HCT116 (cell line): ENCODE measurements around the gene FHL5. TPM values are rescaled to one million over a fixed set of nuclear protein-coding genes. Genes with fewer than 3 reads are reported as not detected.

Experiments used
- ATAC-seq: fragments of 200-7000 bp; cut with Tn5 transposase; 2 replicates; pipeline ENCODE4 v1.9.1; 2020; ENCODE audit warnings: mild to moderate bottlenecking, moderate library complexity
- BruUV-seq: library from RNA; stranded (reverse); fragments of 400-500 nt; replicated peaks from 2 replicates; lab custom pipeline; 2021; lab: Mats Ljungman, UMichigan
- CTCF ChIA-PET: fragments of 300-600 bp; sonication (Branson Sonifier 250); formaldehyde crosslinking; loops from one replicate; lab custom pipeline; 2021; ENCODE audit warnings: antibody characterized with exemption; lab: Charles Lee
- POLR2A ChIA-PET: fragments of 300-600, 350-600 bp; sonication (Branson Sonifier 250); formaldehyde crosslinking; loops from one replicate; lab custom pipeline; 2021; ENCODE audit warnings: antibody characterized with exemption; lab: Charles Lee
- RAD21 ChIA-PET, 2 experiments: fragments of 300-600 bp; sonication (Branson Sonifier 250); formaldehyde crosslinking; loops; one replicate each; lab custom pipeline; 2023; ENCODE audit warnings: low total read pairs in 2 of 2; ENCODE audit not compliant: uncharacterized antibody in 2 of 2, unreplicated experiment in 2 of 2, low non-redundant PET in 1 of 2; lab: Charles Lee
- DNase-seq: peaks from one replicate; pipeline ENCODE4 v3.0.0-alpha.2; 2010; ENCODE audit warnings: low read depth, low spot score
- H2AFZ ChIP-seq: fragments of 200-600 bp; shearing (Covaris generic), sonication (generic); 2 replicates; pipeline ENCODE4 v1.6.1; 2017; ENCODE audit warnings: low read depth, mixed run types, mixed read lengths, antibody characterized with exemption, low read length; ENCODE audit not compliant: poor library complexity, severe bottlenecking
- H3K27ac ChIP-seq: 2 replicates; pipeline ENCODE4 v1.5.1; 2012; ENCODE audit warnings: low read depth, low read length
- H3K27me3 ChIP-seq: fragments of 200-600 bp; sonication (generic); 2 replicates; pipeline ENCODE4 v1.6.1; 2016; ENCODE audit warnings: mixed run types, low read length, mixed read lengths; ENCODE audit not compliant: insufficient read depth
- H3K36me3 ChIP-seq, 2 experiments: fragments of 200-500 bp in 1 of 2; fragments of 200-600 bp in 1 of 2; sonication (Bioruptor generic) in 1 of 2; sonication (generic) in 1 of 2; 2 replicates each; pipeline versions ENCODE4 v1.5.1 to v1.6.1; 2014 to 2016; ENCODE audit warnings: low read length in 2 of 2, inconsistent platforms in 1 of 2, mixed read lengths in 1 of 2, mixed run types in 1 of 2; ENCODE audit not compliant: insufficient read depth in 2 of 2, control insufficient read depth in 1 of 2
- H3K4me1 ChIP-seq, 2 experiments: fragments of 200-600 bp in 1 of 2; sonication (generic) in 1 of 2; 2 replicates each; pipeline versions ENCODE4 v1.5.1 to v1.6.1; 2012 to 2017; ENCODE audit warnings: low read length in 2 of 2, inconsistent platforms in 1 of 2, mild to moderate bottlenecking in 1 of 2, mixed read lengths in 1 of 2, mixed run types in 1 of 2, moderate library complexity in 1 of 2; ENCODE audit not compliant: insufficient read depth in 2 of 2, control insufficient read depth in 1 of 2
- H3K4me2 ChIP-seq: fragments of 200-600 bp; sonication (generic); 2 replicates; pipeline ENCODE4 v1.6.1; 2017; ENCODE audit warnings: mixed run types, low read length, mixed read lengths
- H3K4me3 ChIP-seq, 2 experiments: fragments of 200-600 bp in 1 of 2; sonication (generic) in 1 of 2; replicated peaks in 1 of 2; 2 replicates each; pipeline ENCODE4 v1.5.1; 2011 to 2016; ENCODE audit warnings: low read length in 2 of 2, control low read depth in 1 of 2, low read depth in 1 of 2, mild to moderate bottlenecking in 1 of 2, mixed read lengths in 1 of 2, mixed run types in 1 of 2
- H3K79me2 ChIP-seq: fragments of 200-600 bp; sonication (generic); 2 replicates; pipeline ENCODE4 v1.6.1; 2017; ENCODE audit warnings: mild to moderate bottlenecking, mixed run types, low read length, moderate library complexity, mixed read lengths; ENCODE audit not compliant: insufficient read depth
- H3K9ac ChIP-seq: fragments of 200-600 bp; sonication (generic); 2 replicates; pipeline ENCODE4 v1.6.1; 2016; ENCODE audit warnings: low read length, mixed read lengths
- H3K9me2 ChIP-seq: fragments of 200-600 bp; sonication (generic), shearing (Covaris generic); 2 replicates; pipeline ENCODE4 v1.6.1; 2017; ENCODE audit warnings: mixed run types, mild to moderate bottlenecking, moderate library complexity; ENCODE audit not compliant: insufficient read depth
- H3K9me3 ChIP-seq, 2 experiments: fragments of 200-500 bp in 1 of 2; fragments of 200-600 bp in 1 of 2; sonication (Bioruptor generic) in 1 of 2; sonication (generic) in 1 of 2; 2 replicates each; pipeline ENCODE4 v1.6.1; 2014 to 2017; ENCODE audit warnings: low read length in 2 of 2, mixed read lengths in 2 of 2, inconsistent platforms in 1 of 2, low read depth in 1 of 2, mild to moderate bottlenecking in 1 of 2, mixed run types in 1 of 2, moderate library complexity in 1 of 2; ENCODE audit not compliant: control insufficient read depth in 1 of 2, insufficient read depth in 1 of 2
- H4K20me1 ChIP-seq: fragments of 200-600 bp; sonication (generic), shearing (Covaris generic); 2 replicates; pipeline ENCODE4 v1.6.1; 2017; ENCODE audit warnings: mixed run types, mild to moderate bottlenecking, moderate library complexity; ENCODE audit not compliant: insufficient read depth
- CEBPB ChIP-seq: IDR thresholded peaks from 2 replicates; pipeline ENCODE4 v1.6.1; 2012; ENCODE audit warnings: low read depth
- CTCF ChIP-seq, 3 experiments: fragments of 200-600 bp in 1 of 3; sonication (generic) in 1 of 3; IDR thresholded peaks in 2 of 3; conservative IDR thresholded peaks in 1 of 3; 2 replicates each; pipeline ENCODE4 v1.5.1; 2012 to 2017; ENCODE audit warnings: low read depth in 2 of 3, low read length in 2 of 3, antibody characterized with exemption in 1 of 3, borderline replicate concordance in 1 of 3, control low read depth in 1 of 3, mild to moderate bottlenecking in 1 of 3, mixed read lengths in 1 of 3, mixed run types in 1 of 3, moderate library complexity in 1 of 3; ENCODE audit not compliant: insufficient read depth in 1 of 3
- EGR1 ChIP-seq: IDR thresholded peaks from 2 replicates; pipeline ENCODE4 v1.6.1; 2012; ENCODE audit warnings: low read depth
- ELF1 ChIP-seq: IDR thresholded peaks from 2 replicates; pipeline ENCODE4 v1.6.1; 2012; ENCODE audit warnings: low read depth, borderline replicate concordance
- EZH2 ChIP-seq: fragments of 200-600 bp; sonication (generic); IDR thresholded peaks from 2 replicates; pipeline ENCODE4 v1.6.1; 2017; ENCODE audit warnings: antibody characterized with exemption, mixed run types
- EZH2phosphoT487 ChIP-seq: fragments of 200-600 bp; IDR thresholded peaks from 2 replicates; pipeline ENCODE4 v1.6.1; 2018; ENCODE audit warnings: antibody characterized with exemption, borderline replicate concordance
- FOSL1 ChIP-seq: IDR thresholded peaks from 2 replicates; pipeline ENCODE4 v1.6.1; 2012; ENCODE audit warnings: low read depth
- JUND ChIP-seq: IDR thresholded peaks from 2 replicates; pipeline ENCODE4 v1.6.1; 2012
- MAX ChIP-seq: IDR thresholded peaks from 2 replicates; pipeline ENCODE4 v1.6.1; 2012
- POLR2A ChIP-seq: IDR thresholded peaks from 2 replicates; pipeline ENCODE4 v1.7.0; 2011; ENCODE audit warnings: borderline replicate concordance; ENCODE audit not compliant: insufficient read depth, insufficient read length; ENCODE audit errors: extremely low read depth
- POLR2AphosphoS5 ChIP-seq: IDR thresholded peaks from 2 replicates; pipeline ENCODE4 v1.6.1; 2011; ENCODE audit warnings: mild to moderate bottlenecking, low read depth, low read length, moderate library complexity
- SIN3A ChIP-seq: IDR thresholded peaks from 2 replicates; pipeline ENCODE4 v1.6.1; 2012; ENCODE audit warnings: low read depth
- SP1 ChIP-seq: IDR thresholded peaks from 2 replicates; pipeline ENCODE4 v1.6.1; 2012; ENCODE audit warnings: low read depth
- SRF ChIP-seq: IDR thresholded peaks from 2 replicates; pipeline ENCODE4 v1.6.1; 2012; ENCODE audit warnings: low read depth
- TCF7L2 ChIP-seq: IDR thresholded peaks from 2 replicates; pipeline ENCODE4 v1.7.0; 2011; ENCODE audit warnings: borderline replicate concordance, inconsistent platforms; ENCODE audit not compliant: insufficient read depth, insufficient read length; ENCODE audit errors: extremely low read depth
- YY1 ChIP-seq: IDR thresholded peaks from 2 replicates; pipeline ENCODE4 v1.6.1; 2011; ENCODE audit warnings: low read length, low read depth, moderate library complexity, mild to moderate bottlenecking; ENCODE audit not compliant: insufficient replicate concordance; ENCODE audit errors: extremely low read depth
- ZFX ChIP-seq: fragments of 450-650 bp; IDR thresholded peaks from 2 replicates; pipeline ENCODE4 v1.6.1; 2017
- ZNF274 ChIP-seq: fragments of 200-500 bp; sonication (Bioruptor generic); IDR thresholded peaks from 2 replicates; pipeline ENCODE4 v1.6.1; 2014; ENCODE audit warnings: mild to moderate bottlenecking, low read depth, low read length, inconsistent platforms
- intact Hi-C: fragments of 100-400 bp; cut with micrococcal nuclease; formaldehyde crosslinking; loops from 2 replicates; pipeline ENCODE4 v1.10.0; 2022
- total RNA-seq: library from RNA; stranded (reverse); gene quantifications from one replicate; pipeline ENCODE4 v1.2.1, GENCODE V29; 2021; ENCODE audit not compliant: unreplicated experiment
- TF ChIP-seq, protein P1 (sequence below): IDR thresholded peaks from 2 replicates; pipeline ENCODE4 v1.6.1; 2012; ENCODE audit warnings: low read depth
- TF ChIP-seq, protein P2 (sequence below): IDR thresholded peaks from 2 replicates; pipeline ENCODE4 v1.6.1; 2012

The FHL5 gene
- total RNA-seq, 1 experiment from 2014 or later = not detected

GRCh38 chr6:96620851-96621250 is 57.9 kb downstream of the FHL5 start:
- POLR2A ChIA-PET = no interaction called here
- Histone ChIP-seq H2AFZ (no peak overlapping the region), H3K27ac (no peak overlapping the region), H3K36me3 (no peaks in the 10 kb centered on the region), H3K9me3 (no peaks in the 10 kb centered on the region), H3K27me3 (no peaks in the 10 kb centered on the region), H3K4me1 (no peaks in the 10 kb centered on the region), H3K4me2 (no peak overlapping the region), H4K20me1 (no peaks in the 10 kb centered on the region), H3K4me3 (no peak overlapping the region), H3K79me2 (no peaks in the 10 kb centered on the region), H3K9me2 (no peaks in the 10 kb centered on the region), H3K9ac (no peak overlapping the region)
- intact Hi-C loops = no loop called here
- CTCF ChIA-PET = no interaction called here
- no peak for DNase-seq
- ATAC-seq = no peak
- RAD21 ChIA-PET = interaction anchor here in 1 of 2 experiments (0.7 kb wide), 1 partner anchor 386 kb away, joined by 3 read pairs; no protein-coding TSS in a partner anchor
- no TSS peak for BruUV-seq
- TF ChIP-seq ZNF274 (no peak), EZH2 (no peak), JUND (no peak), MAX (no peak), FOSL1 (no peak), ZFX (no peak), SIN3A (no peak), CTCF (IDR thresholded peaks at IDR 0.05 in 2 of 3, conservative IDR thresholded peaks at IDR 0.05 in 1 of 3; ENCODE audit: borderline replicate concordance in 1 of 3, insufficient read depth in 1 of 3, low read depth in 2 of 3, low read length in 2 of 3) (no peak), SP1 (no peak), POLR2A (no peak), YY1 (no peak), POLR2AphosphoS5 (no peak), SRF (no peak), TCF7L2 (no peak), EZH2phosphoT487 (no peak), ELF1 (no peak), EGR1 (no peak), CEBPB (no peak)
- TF ChIP-seq, protein P1, sequence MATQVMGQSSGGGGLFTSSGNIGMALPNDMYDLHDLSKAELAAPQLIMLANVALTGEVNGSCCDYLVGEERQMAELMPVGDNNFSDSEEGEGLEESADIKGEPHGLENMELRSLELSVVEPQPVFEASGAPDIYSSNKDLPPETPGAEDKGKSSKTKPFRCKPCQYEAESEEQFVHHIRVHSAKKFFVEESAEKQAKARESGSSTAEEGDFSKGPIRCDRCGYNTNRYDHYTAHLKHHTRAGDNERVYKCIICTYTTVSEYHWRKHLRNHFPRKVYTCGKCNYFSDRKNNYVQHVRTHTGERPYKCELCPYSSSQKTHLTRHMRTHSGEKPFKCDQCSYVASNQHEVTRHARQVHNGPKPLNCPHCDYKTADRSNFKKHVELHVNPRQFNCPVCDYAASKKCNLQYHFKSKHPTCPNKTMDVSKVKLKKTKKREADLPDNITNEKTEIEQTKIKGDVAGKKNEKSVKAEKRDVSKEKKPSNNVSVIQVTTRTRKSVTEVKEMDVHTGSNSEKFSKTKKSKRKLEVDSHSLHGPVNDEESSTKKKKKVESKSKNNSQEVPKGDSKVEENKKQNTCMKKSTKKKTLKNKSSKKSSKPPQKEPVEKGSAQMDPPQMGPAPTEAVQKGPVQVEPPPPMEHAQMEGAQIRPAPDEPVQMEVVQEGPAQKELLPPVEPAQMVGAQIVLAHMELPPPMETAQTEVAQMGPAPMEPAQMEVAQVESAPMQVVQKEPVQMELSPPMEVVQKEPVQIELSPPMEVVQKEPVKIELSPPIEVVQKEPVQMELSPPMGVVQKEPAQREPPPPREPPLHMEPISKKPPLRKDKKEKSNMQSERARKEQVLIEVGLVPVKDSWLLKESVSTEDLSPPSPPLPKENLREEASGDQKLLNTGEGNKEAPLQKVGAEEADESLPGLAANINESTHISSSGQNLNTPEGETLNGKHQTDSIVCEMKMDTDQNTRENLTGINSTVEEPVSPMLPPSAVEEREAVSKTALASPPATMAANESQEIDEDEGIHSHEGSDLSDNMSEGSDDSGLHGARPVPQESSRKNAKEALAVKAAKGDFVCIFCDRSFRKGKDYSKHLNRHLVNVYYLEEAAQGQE = no peak
- TF ChIP-seq, protein P2, sequence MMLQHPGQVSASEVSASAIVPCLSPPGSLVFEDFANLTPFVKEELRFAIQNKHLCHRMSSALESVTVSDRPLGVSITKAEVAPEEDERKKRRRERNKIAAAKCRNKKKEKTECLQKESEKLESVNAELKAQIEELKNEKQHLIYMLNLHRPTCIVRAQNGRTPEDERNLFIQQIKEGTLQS = no peak
- TF ChIP-seq, all 23 proteins: peak for 0
